Measurements from ENCODE around the gene IMPDH1. TPM values are rescaled to one million over a fixed set of nuclear protein-coding genes. Genes with fewer than 3 reads are reported as not detected.

The IMPDH1 gene
- total and polyA plus RNA-seq, 9 of the 15 experiments (the other 6 are each of a cell fraction or from before 2014, with no cell fraction given) = 0.80 to 118 (median 64.3) TPM

GRCh38 chr7:128408709-128409595, 830 bp downstream of the IMPDH1 start (continued):
- TF ChIP-seq YY1 (IDR thresholded peaks at IDR 0.05; ENCODE audit: borderline replicate concordance in 1 of 3, control insufficient read depth in 1 of 3, extremely low read depth in 1 of 3, insufficient read depth in 3 of 3, insufficient read length in 1 of 3, insufficient replicate concordance in 2 of 3, low read depth in 1 of 3, low read length in 2 of 3) = peak in 1 of 3 experiments; percentile 19
- peak; percentile 15 for TF ChIP-seq HNRNPLL (IDR thresholded peaks at IDR 0.05; ENCODE audit: low read depth, low read length, poor library complexity, severe bottlenecking)
- TF ChIP-seq TFAP4 (CRISPR knock-in tag; IDR thresholded peaks at IDR 0.05; ENCODE audit: borderline replicate concordance) = peak; percentile 44; the same call in 1 of the 2 replicates
- peak; percentile 62 for TF ChIP-seq MGA (IDR thresholded peaks at IDR 0.05)
- TF ChIP-seq ZNF134 (CRISPR knock-in tag; conservative IDR thresholded peaks at IDR 0.05) = no peak
- peak; percentile 62 for TF ChIP-seq VEZF1 (CRISPR knock-in tag; IDR thresholded peaks at IDR 0.05)
- no peak for TF ChIP-seq NRF1 (conservative IDR thresholded peaks at IDR 0.05 in 1 of 2, IDR thresholded peaks at IDR 0.05 in 1 of 2)
- peak; percentile 54; the same call in 1 of the 2 replicates for TF ChIP-seq ETV1 (tag; conservative IDR thresholded peaks at IDR 0.05; ENCODE audit: low read depth)
- TF ChIP-seq PRMT5 (CRISPR knock-in tag; IDR thresholded peaks at IDR 0.05) = no peak
- TF ChIP-seq NBN (IDR thresholded peaks at IDR 0.05; ENCODE audit: low read depth) = no peak
- TF ChIP-seq RB1 (IDR thresholded peaks at IDR 0.05; ENCODE audit: low read depth) = no peak
- 0 out of 2 replicates have a peak, but pooled peaks have one; percentile 13 for TF ChIP-seq EP300 (IDR thresholded peaks at IDR 0.05; ENCODE audit: low read length)
